Caco-2 (cell line): Measurements from ENCODE around the gene INPP4B. TPM values are rescaled to one million over a fixed set of nuclear protein-coding genes. Genes with fewer than 3 reads are reported as not detected.

ENCODE experiments used
- BruUV-seq: library from RNA; stranded (reverse); fragments of 400-500 nt; replicated peaks from 2 replicates; lab custom pipeline; 2021; lab: Mats Ljungman, UMichigan
- CTCF ChIA-PET: fragments of 300-600 bp; sonication (Branson Sonifier 250); formaldehyde crosslinking; loops from one replicate; lab custom pipeline; 2022; ENCODE audit warnings: antibody characterized with exemption; lab: Charles Lee
- POLR2A ChIA-PET: fragments of 300-600 bp; sonication (Branson Sonifier 250); formaldehyde crosslinking; loops from one replicate; lab custom pipeline; 2022; ENCODE audit warnings: antibody characterized with exemption; lab: Charles Lee
- DNase-seq, 2 experiments: peaks; one replicate each; pipeline versions ENCODE4 v3.0.0 to v3.0.0-alpha.2; 2020 to 2022
- H3K27me3 ChIP-seq: replicated peaks from 2 replicates; pipeline ENCODE4 v1.6.0; 2011; ENCODE audit warnings: low read length; ENCODE audit not compliant: control insufficient read depth, insufficient read depth
- H3K36me3 ChIP-seq: 2 replicates; pipeline ENCODE4 v1.5.1; 2011; ENCODE audit warnings: low read length; ENCODE audit not compliant: control insufficient read depth, insufficient read depth
- H3K4me1 ChIP-seq: fragments of 250-450 bp; sonication (Bioruptor Pico); 2 replicates; pipeline ENCODE4 v1.5.1; 2020; ENCODE audit warnings: mild to moderate bottlenecking
- H3K4me3 ChIP-seq: 2 replicates; pipeline ENCODE4 v1.5.1; 2011; ENCODE audit warnings: low read depth, mild to moderate bottlenecking, control low read depth, low read length
- H3K9me3 ChIP-seq: fragments of 250-450 bp; sonication (Bioruptor Pico); 2 replicates; pipeline ENCODE4 v1.5.1; 2020; ENCODE audit warnings: mild to moderate bottlenecking, moderate library complexity
- H3K27ac Mint-ChIP-seq: one replicate; pipeline ENCODE4 v1.8.0; 2022; ENCODE audit warnings: mixed read lengths; ENCODE audit not compliant: unreplicated experiment
- H3K27me3 Mint-ChIP-seq: one replicate; pipeline ENCODE4 v1.8.0; 2022; ENCODE audit warnings: mixed read lengths; ENCODE audit not compliant: insufficient read depth, unreplicated experiment
- H3K36me3 Mint-ChIP-seq: one replicate; pipeline ENCODE4 v1.8.0; 2022; ENCODE audit warnings: mild to moderate bottlenecking, mixed read lengths; ENCODE audit not compliant: insufficient read depth, unreplicated experiment
- H3K4me1 Mint-ChIP-seq: one replicate; pipeline ENCODE4 v1.8.0; 2022; ENCODE audit warnings: low read depth, mixed read lengths; ENCODE audit not compliant: unreplicated experiment
- H3K4me3 Mint-ChIP-seq: one replicate; pipeline ENCODE4 v1.8.0; 2022; ENCODE audit warnings: mild to moderate bottlenecking, moderate library complexity, mixed read lengths; ENCODE audit not compliant: unreplicated experiment
- H3K9me3 Mint-ChIP-seq: one replicate; pipeline ENCODE4 v1.8.0; 2022; ENCODE audit warnings: mixed read lengths; ENCODE audit not compliant: unreplicated experiment
- intact Hi-C: fragments of 100-400 bp; cut with micrococcal nuclease; formaldehyde crosslinking; loops from one replicate; pipeline ENCODE4 v1.10.0; 2022; ENCODE audit not compliant: unreplicated experiment
- total RNA-seq: library from RNA; stranded (reverse); gene quantifications from 2 replicates; pipeline ENCODE4 v1.2.3, GENCODE V29; 2022
- TF ChIP-seq, protein P1 (sequence below), 2 experiments: fragments of 200-600 bp in 1 of 2; IDR thresholded peaks; 1 replicate in 1 of 2; 2 replicates in 1 of 2; pipeline versions ENCODE4 v1.5.1 to v1.8.0; 2011 to 2022; ENCODE audit warnings: antibody characterized with exemption in 1 of 2, control low read depth in 1 of 2, inconsistent platforms in 1 of 2, low read depth in 1 of 2, low read length in 1 of 2, mild to moderate bottlenecking in 1 of 2, moderate library complexity in 1 of 2; ENCODE audit not compliant: insufficient read depth in 1 of 2, severe bottlenecking in 1 of 2, unreplicated experiment in 1 of 2

Gene INPP4B
- total RNA-seq, 1 experiment from 2014 or later = 10.3 TPM

DNA sequence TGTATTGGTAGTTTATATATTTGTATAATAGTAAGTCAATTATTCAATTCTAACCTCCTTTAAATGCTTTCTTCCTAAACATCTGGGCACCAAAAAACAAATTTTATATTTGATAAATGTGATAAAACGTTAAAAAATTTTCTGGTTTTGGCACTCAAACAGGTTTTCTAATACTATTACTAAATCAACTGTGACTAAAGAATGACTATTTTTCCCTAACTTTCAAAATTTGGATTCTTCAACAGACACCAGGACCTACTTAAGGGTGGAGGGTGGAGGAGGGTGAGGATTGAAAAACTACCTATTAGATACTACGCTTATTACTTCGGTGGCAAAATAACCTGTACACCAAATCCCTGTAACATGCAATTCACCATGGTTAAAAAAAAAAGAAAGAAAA lies 654.2 kb downstream of the INPP4B start:
- no peak for DNase-seq
- no peak overlapping the region for H3K4me3 ChIP-seq
- POLR2A ChIA-PET = no interaction called here
- CTCF ChIA-PET = no interaction called here
- H3K4me1 ChIP-seq = no peaks in the 10 kb centered on the region
- intact Hi-C loops = no loop called here
- Mint-ChIP-seq H3K4me3 (no peak overlapping the region), H3K27me3 (no peaks in the 10 kb centered on the region), H3K4me1 (no peaks in the 10 kb centered on the region), H3K27ac (no peak overlapping the region), H3K36me3 (no peaks in the 10 kb centered on the region), H3K9me3 (no peaks in the 10 kb centered on the region)
- TF ChIP-seq, protein P1, sequence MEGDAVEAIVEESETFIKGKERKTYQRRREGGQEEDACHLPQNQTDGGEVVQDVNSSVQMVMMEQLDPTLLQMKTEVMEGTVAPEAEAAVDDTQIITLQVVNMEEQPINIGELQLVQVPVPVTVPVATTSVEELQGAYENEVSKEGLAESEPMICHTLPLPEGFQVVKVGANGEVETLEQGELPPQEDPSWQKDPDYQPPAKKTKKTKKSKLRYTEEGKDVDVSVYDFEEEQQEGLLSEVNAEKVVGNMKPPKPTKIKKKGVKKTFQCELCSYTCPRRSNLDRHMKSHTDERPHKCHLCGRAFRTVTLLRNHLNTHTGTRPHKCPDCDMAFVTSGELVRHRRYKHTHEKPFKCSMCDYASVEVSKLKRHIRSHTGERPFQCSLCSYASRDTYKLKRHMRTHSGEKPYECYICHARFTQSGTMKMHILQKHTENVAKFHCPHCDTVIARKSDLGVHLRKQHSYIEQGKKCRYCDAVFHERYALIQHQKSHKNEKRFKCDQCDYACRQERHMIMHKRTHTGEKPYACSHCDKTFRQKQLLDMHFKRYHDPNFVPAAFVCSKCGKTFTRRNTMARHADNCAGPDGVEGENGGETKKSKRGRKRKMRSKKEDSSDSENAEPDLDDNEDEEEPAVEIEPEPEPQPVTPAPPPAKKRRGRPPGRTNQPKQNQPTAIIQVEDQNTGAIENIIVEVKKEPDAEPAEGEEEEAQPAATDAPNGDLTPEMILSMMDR (IDR thresholded peaks at IDR 0.05; ENCODE audit: insufficient read depth in 1 of 2, low read depth in 1 of 2, low read length in 1 of 2, severe bottlenecking in 1 of 2, unreplicated experiment in 1 of 2) = no peak
- BruUV-seq = no TSS peak
- no peaks in the 10 kb centered on the region for H3K36me3 ChIP-seq
- no peaks in the 10 kb centered on the region for H3K27me3 ChIP-seq
- no peaks in the 10 kb centered on the region for H3K9me3 ChIP-seq

DNA sequence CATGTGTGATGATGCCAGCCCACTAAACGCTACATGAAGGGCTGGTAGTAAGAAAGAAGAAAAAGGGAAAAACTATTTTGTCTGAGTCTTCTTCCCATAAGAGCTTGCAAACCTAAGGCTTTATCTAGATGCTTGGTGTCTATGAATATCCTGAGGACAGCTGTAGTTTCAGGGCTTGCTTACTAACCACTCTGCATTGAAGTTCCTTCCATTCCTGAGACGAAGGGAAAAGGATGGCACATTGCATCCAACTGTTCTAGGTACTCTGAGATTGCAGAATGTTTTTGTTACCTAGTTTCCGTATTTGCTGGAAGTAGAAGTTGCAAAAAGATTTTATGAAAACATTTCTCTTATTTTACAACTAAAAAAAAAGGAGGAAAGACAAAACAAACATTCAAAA lies 665.1 kb downstream of the INPP4B start:
- POLR2A ChIA-PET = no interaction called here
- Mint-ChIP-seq H3K4me3 (no peak overlapping the region), H3K9me3 (no peaks in the 10 kb centered on the region), H3K27me3 (no peaks in the 10 kb centered on the region), H3K36me3 (no peaks in the 10 kb centered on the region), H3K4me1 (no peaks in the 10 kb centered on the region), H3K27ac (no peak overlapping the region)
- Histone ChIP-seq H3K4me3 (no peak overlapping the region), H3K4me1 (no peaks in the 10 kb centered on the region), H3K36me3 (no peaks in the 10 kb centered on the region), H3K27me3 (no peaks in the 10 kb centered on the region), H3K9me3 (no peaks in the 10 kb centered on the region)
- intact Hi-C loops = no loop called here
- TF ChIP-seq, protein P1 (IDR thresholded peaks at IDR 0.05; ENCODE audit: insufficient read depth in 1 of 2, low read depth in 1 of 2, low read length in 1 of 2, severe bottlenecking in 1 of 2, unreplicated experiment in 1 of 2) = no peak
- no peak for DNase-seq
- no TSS peak for BruUV-seq
- CTCF ChIA-PET = no interaction called here

DNA sequence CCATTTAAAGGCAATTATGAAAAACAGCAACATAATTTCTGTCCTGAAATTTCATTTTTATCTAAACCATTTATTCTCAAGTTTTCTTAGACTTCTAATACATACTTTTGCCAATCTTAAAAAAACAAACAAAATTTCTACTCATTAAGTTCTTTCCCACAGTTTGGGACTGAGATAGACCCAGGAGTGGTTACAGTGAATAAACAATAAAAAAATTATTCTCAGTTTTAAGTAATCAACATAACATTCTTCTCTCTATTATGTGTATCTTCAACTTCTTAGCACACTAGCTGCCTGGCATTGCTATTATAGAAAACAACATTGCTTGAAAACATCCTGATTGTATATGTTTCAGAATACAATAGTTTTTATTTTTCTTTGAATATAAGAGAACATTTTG lies 676.9 kb downstream of the INPP4B start:
- no peaks in the 10 kb centered on the region for H3K9me3 Mint-ChIP-seq
- intact Hi-C loops = no loop called here
- CTCF ChIA-PET = no interaction called here
- DNase-seq = no peak
- Histone ChIP-seq H3K36me3 (no peaks in the 10 kb centered on the region), H3K27me3 (no peaks in the 10 kb centered on the region), H3K9me3 (no peaks in the 10 kb centered on the region), H3K4me1 (no peaks in the 10 kb centered on the region), H3K4me3 (no peak overlapping the region)
- BruUV-seq = no TSS peak
- H3K4me3 Mint-ChIP-seq = no peak overlapping the region
- no peaks in the 10 kb centered on the region for H3K36me3 Mint-ChIP-seq
- TF ChIP-seq, protein P1 (IDR thresholded peaks at IDR 0.05; ENCODE audit: insufficient read depth in 1 of 2, low read depth in 1 of 2, low read length in 1 of 2, severe bottlenecking in 1 of 2, unreplicated experiment in 1 of 2) = no peak
- H3K4me1 Mint-ChIP-seq = no peaks in the 10 kb centered on the region
- no peaks in the 10 kb centered on the region for H3K27me3 Mint-ChIP-seq
- H3K27ac Mint-ChIP-seq = no peak overlapping the region
- POLR2A ChIA-PET = no interaction called here
